Measurements from ENCODE around the gene SLC44A1.

Gene SLC44A1

DNA sequence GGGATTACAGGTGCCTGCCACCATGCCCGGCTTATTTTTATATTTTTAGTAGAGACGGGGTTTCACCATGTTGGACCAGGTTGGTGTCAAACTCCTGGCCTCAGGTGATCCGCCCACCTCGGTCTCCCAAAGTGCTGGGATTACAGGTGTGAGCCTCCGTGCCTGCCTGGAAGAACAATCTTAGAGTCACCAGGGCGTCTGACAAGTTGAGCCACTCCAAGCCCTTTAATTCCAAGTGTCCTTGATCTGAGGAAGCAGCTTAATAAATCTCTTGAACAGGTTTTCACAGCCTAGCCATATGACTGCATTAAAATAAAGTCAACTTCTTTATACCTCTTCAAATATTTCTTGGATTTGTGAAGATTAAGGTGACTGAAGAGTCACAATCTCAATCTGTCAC, 31.5 kb downstream of the SLC44A1 start:
- DNase-seq, result no peak

DNA sequence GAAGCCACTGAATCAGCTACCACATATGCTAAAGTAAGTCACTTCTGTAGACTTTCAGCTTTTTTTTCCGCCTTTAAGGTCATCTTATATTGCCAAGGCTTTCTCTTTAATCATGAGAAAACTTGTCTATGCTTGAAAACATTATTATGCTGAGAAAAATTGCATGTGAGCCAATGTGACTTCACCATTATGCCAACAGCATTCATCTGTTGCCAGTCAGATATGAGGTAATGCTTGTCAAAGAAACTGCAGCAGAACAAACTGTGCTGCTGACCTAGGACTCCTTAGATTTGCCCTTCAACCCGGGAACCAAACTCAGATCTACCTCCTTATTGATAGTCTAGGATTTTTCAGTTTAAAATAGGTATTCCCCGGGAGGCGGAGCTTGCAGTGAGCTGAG, 34.3 kb downstream of the SLC44A1 start:
- DNase-seq, result no peak

DNA sequence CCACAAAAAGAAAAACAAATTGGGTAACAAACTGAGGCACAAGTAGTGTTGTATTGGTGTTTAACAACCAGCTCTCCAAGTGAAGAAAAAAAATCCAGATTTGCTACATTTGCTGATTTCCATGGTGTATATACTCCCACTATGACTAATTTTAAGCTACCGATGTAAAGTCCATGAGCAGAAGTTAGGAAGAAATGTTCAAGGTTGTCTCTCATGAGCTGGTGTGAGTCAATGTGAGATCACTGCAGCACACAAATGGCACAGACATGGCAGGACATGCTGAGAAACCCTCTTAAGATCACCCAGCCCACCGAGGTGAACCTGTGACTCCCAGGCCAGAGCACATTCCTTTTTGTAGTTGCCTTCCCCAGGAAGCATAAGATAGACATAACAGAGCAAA, 36.2 kb downstream of the SLC44A1 start:
- DNase-seq, result no peak

- no peak for DNase-seq
Observed at GRCh38 chr9:105281272-105281671, 36.8 kb downstream of the SLC44A1 start.

GRCh38 chr9:105281926-105282325, 37.5 kb downstream of the SLC44A1 start:
- no peak for DNase-seq

- no peak for DNase-seq
Observed at GRCh38 chr9:105282870-105283621, 38.6 kb downstream of the SLC44A1 start.

DNA sequence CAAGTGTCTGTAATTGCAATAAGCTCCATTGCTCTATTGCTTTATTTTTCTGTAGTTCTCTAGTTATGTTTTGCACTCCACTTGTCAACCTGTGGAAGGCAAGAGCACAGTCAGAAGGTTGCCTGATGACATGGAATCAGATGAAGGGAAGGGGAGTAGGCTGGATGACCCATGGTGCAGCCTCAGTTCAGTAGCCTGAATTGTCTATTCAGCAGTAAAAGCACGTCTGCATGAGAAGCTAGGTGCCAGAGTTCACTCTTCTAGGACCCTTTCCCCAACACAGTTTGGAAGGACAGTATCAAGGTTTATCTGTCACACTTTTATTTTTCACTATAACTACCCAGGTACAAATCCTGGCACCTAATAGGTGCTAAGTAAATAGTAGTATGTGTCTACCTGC, 39.3 kb downstream of the SLC44A1 start:
- DNase-seq, result no peak

DNA sequence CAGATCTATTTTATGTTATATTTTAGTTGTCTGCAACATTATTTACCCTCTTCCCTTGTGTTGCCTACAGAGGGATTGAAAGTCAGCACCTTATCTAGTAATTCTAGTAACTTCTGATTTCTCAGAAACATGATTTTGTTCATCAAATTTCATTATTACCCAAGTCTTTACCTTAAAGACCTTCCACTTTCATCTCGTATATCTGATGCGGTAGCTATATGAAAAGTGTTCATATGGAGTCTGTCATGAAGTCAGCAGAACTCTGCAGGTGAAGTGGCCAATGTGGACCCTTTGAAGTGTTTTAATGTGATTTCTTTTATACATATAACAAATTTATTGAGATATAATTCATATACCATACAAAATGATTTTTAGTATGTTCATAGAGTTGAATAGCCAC, 40.0 kb downstream of the SLC44A1 start:
- no peak for DNase-seq

GRCh38 chr9:105286098-105286497, 41.6 kb downstream of the SLC44A1 start:
- no peak for DNase-seq

DNA sequence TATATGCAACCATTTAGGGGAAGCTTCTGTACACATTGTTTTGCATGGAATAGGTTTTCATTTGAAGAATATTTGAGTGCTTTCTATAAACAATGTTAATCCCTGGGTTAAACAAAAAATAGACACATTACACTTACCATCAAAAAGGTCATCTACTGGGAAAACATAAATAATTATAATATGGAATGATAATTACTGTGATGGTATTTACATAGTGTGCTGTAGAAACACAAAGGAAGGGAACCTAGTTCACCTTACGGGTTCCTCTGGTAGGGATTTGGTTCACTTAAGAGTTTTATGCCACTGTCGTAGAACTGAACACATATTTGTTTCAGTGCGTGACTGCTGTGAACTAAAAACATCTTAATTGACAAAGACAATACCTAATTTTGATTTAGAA, 44.9 kb downstream of the SLC44A1 start:
- DNase-seq, result no peak

GRCh38 chr9:105290418-105290817, 46.0 kb downstream of the SLC44A1 start:
- no peak for DNase-seq

GRCh38 chr9:105290954-105291353, 46.5 kb downstream of the SLC44A1 start:
- no peak for DNase-seq

- no peak for DNase-seq
Observed at GRCh38 chr9:105291422-105291859, 47.0 kb downstream of the SLC44A1 start.

- no peak for DNase-seq
Observed at GRCh38 chr9:105291938-105292337, 47.5 kb downstream of the SLC44A1 start.

GRCh38 chr9:105293408-105293807, 49.0 kb downstream of the SLC44A1 start:
- DNase-seq, result no peak

GRCh38 chr9:105295201-105295550, 50.7 kb downstream of the SLC44A1 start:
- no peak for DNase-seq

GRCh38 chr9:105295986-105296385, 51.5 kb downstream of the SLC44A1 start:
- no peak for DNase-seq

DNA sequence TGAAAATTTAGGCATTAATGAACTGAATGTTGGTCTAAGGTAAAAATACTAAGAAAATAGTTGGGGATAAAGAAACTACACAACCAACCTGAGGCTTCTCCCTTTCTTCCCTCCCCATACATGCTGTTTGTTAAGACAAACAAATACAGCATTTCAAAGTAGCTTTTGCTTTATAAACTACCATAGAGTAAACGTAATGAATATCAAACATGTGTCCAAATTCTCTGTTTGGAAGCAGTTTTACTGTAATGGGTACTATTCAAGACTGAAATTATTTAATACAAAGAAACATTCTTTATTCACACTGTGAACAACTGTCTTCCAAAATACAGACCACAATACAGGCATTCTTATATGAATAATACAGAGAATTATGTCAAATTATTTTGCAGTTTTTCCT, 52.0 kb downstream of the SLC44A1 start:
- no peak for DNase-seq

GRCh38 chr9:105296877-105297287, 52.4 kb downstream of the SLC44A1 start:
- peak; percentile 22 for DNase-seq

DNA sequence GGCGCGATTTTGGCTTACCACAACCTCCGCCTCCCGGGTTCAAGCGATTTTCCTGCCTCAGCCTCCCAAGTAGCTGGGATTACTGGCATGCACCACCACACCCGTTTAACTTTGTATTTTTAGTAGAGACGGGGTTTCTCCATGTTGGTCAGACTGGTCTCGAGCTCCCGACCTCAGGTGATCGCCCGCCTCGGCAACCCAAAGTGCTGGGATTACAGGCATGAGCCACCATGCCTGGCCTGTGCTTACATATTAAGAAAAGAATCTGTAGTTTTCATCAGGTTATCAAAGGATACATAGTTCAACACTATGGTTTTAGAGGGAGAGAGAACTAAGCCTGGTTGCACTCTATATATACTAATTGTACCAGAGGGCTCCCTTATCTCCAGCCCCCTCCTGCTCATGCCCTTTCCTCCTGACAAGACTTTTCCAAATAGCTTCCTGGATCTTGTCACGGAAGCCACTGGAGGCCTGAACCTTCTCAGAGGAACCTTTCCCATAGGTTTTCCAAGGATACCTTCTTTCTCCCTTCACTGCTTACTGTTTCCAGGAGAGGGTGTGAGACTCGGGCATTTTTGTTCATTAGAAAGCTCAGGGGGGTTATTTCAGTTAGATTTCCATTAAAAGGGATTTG, 53.1 kb downstream of the SLC44A1 start:
- no peak for DNase-seq

- no peak for DNase-seq
Observed at GRCh38 chr9:105299190-105299854, 54.9 kb downstream of the SLC44A1 start.

DNA sequence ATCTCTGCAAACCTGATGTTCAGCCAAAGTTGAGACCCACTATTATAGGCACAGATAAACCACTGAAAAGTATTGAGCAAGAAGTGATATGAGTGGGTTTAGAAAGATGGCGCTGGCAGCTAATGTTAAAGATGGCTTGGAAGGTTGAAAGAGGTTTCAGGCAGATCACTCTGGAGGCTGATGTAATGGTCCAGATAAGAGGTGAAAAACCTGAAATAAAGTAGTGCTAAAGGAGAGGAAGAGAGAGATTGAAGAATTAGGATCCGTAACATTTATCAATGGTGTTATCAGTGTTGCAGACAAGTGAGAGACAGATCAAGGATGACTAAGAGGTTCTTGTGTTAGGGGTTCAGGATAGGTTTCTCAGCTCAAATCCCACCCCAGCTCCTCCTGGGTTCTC, 58.3 kb downstream of the SLC44A1 start:
- no peak for DNase-seq

- no peak for DNase-seq
Observed at GRCh38 chr9:105305856-105306255, 61.4 kb downstream of the SLC44A1 start.

Measured in eye (tissue), 1 donor.